ENCODE results near the gene IRAK2.
"Not testable (repeated sequence)": the region's sequence is repeated elsewhere in the genome, so short reads cannot be mapped to it uniquely, and the experiment has no call there.

Gene IRAK2

GRCh38 chr3:10164546-10165393 is at the start of gene IRAK2:
TSS of gene IRAK2 (plus strand) at chr3:10164919. CDS start at chr3:10164955, 36 bp downstream.
- H3K27ac Mint-ChIP-seq = no peak within 1 kb of the TSS
- peaks cover 5% of the 10 kb centered on the region for H3K9me3 Mint-ChIP-seq
- H3K27me3 Mint-ChIP-seq = no peaks in the 10 kb centered on the region
- H3K4me1 Mint-ChIP-seq (ENCODE audit: low read depth) = peaks cover 27% of the 10 kb centered on the region
- peaks cover 15% of the 10 kb centered on the region for H3K36me3 Mint-ChIP-seq (ENCODE audit: low read depth)
- peak within 1 kb of the TSS; percentile 74 for H3K4me3 Mint-ChIP-seq

- Mint-ChIP-seq H3K9me3 (no peaks in the 10 kb centered on the region), H3K4me3 (peak within 1 kb of the TSS; percentile 100), H3K36me3 (ENCODE audit: low read depth) (peaks cover 26% of the 10 kb centered on the region), H3K27ac (peak within 1 kb of the TSS; percentile 98), H3K27me3 (peaks cover 3% of the 10 kb centered on the region), H3K4me1 (ENCODE audit: low read depth) (peaks cover 41% of the 10 kb centered on the region)
Observed at GRCh38 chr3:10115326-10116137, 49.2 kb upstream of the IRAK2 start, which contains the start of gene BRK1. TSS of gene BRK1 (plus strand) at chr3:10115675. CDS start at chr3:10115702, 27 bp downstream.

- Mint-ChIP-seq H3K36me3 (ENCODE audit: low read depth) (peaks cover 31% of the 10 kb centered on the region), H3K27ac (peak overlapping the region; percentile 98), H3K4me3 (peak overlapping the region; percentile 100), H3K27me3 (peaks cover 3% of the 10 kb centered on the region), H3K4me1 (ENCODE audit: low read depth) (peaks cover 46% of the 10 kb centered on the region), H3K9me3 (no peaks in the 10 kb centered on the region)
Observed at GRCh38 chr3:10116138-10116460, 48.6 kb upstream of the IRAK2 start.

- peak overlapping the region; percentile 100 for H3K4me3 Mint-ChIP-seq
- peaks cover 36% of the 10 kb centered on the region for H3K36me3 Mint-ChIP-seq (ENCODE audit: low read depth)
- no peaks in the 10 kb centered on the region for H3K9me3 Mint-ChIP-seq
- H3K4me1 Mint-ChIP-seq (ENCODE audit: low read depth) = peaks cover 49% of the 10 kb centered on the region
- H3K27me3 Mint-ChIP-seq = peaks cover 1% of the 10 kb centered on the region
- H3K27ac Mint-ChIP-seq = peak overlapping the region; percentile 98
Observed at GRCh38 chr3:10116928-10117327, 47.8 kb upstream of the IRAK2 start.

GRCh38 chr3:10119376-10119775 is 45.3 kb upstream of the IRAK2 start:
- Mint-ChIP-seq H3K4me3 (no peak overlapping the region), H3K36me3 (ENCODE audit: low read depth) (peaks cover 47% of the 10 kb centered on the region), H3K4me1 (ENCODE audit: low read depth) (peaks cover 60% of the 10 kb centered on the region), H3K27ac (no peak overlapping the region), H3K27me3 (no peaks in the 10 kb centered on the region), H3K9me3 (no peaks in the 10 kb centered on the region)

- H3K9me3 Mint-ChIP-seq = no peaks in the 10 kb centered on the region
- H3K4me3 Mint-ChIP-seq = no peak overlapping the region
- no peaks in the 10 kb centered on the region for H3K27me3 Mint-ChIP-seq
Observed at GRCh38 chr3:10121064-10121463, 43.7 kb upstream of the IRAK2 start.

GRCh38 chr3:10122724-10123123 is 42.0 kb upstream of the IRAK2 start:
- Mint-ChIP-seq H3K36me3 (ENCODE audit: low read depth) (peaks cover 71% of the 10 kb centered on the region), H3K4me3 (no peak overlapping the region), H3K9me3 (no peaks in the 10 kb centered on the region)

More at GRCh38 chr3:10121064-10121463, 43.7 kb upstream of the IRAK2 start:
- no peak overlapping the region for H3K27ac Mint-ChIP-seq
- peaks cover 63% of the 10 kb centered on the region for H3K36me3 Mint-ChIP-seq (ENCODE audit: low read depth)
- peaks cover 56% of the 10 kb centered on the region for H3K4me1 Mint-ChIP-seq (ENCODE audit: low read depth)

GRCh38 chr3:10135872-10136271 is 28.8 kb upstream of the IRAK2 start:
- H3K4me3 Mint-ChIP-seq; H3K27ac Mint-ChIP-seq; H3K4me1 Mint-ChIP-seq (ENCODE audit: low read depth); H3K36me3 Mint-ChIP-seq (ENCODE audit: low read depth); H3K9me3 Mint-ChIP-seq; H3K27me3 Mint-ChIP-seq: not testable (repeated sequence)

More at GRCh38 chr3:10122724-10123123, 42.0 kb upstream of the IRAK2 start:
- H3K4me1 Mint-ChIP-seq (ENCODE audit: low read depth) = peaks cover 45% of the 10 kb centered on the region
- H3K27ac Mint-ChIP-seq = peak overlapping the region; percentile 17
- no peaks in the 10 kb centered on the region for H3K27me3 Mint-ChIP-seq

- peaks cover 8% of the 10 kb centered on the region for H3K4me1 Mint-ChIP-seq (ENCODE audit: low read depth)
- H3K27me3 Mint-ChIP-seq = no peaks in the 10 kb centered on the region
- no peaks in the 10 kb centered on the region for H3K36me3 Mint-ChIP-seq (ENCODE audit: low read depth)
- H3K27ac Mint-ChIP-seq = no peak overlapping the region
- H3K9me3 Mint-ChIP-seq = no peaks in the 10 kb centered on the region
- H3K4me3 Mint-ChIP-seq = no peak overlapping the region
Observed at GRCh38 chr3:10136426-10137005, 28.2 kb upstream of the IRAK2 start.

GRCh38 chr3:10137178-10137577 is 27.5 kb upstream of the IRAK2 start:
- H3K27ac Mint-ChIP-seq = no peak overlapping the region
- H3K36me3 Mint-ChIP-seq (ENCODE audit: low read depth) = no peaks in the 10 kb centered on the region
- no peaks in the 10 kb centered on the region for H3K27me3 Mint-ChIP-seq
- no peak overlapping the region for H3K4me3 Mint-ChIP-seq
- no peaks in the 10 kb centered on the region for H3K9me3 Mint-ChIP-seq
- H3K4me1 Mint-ChIP-seq (ENCODE audit: low read depth) = peaks cover 8% of the 10 kb centered on the region

- Mint-ChIP-seq H3K4me3 (peak overlapping the region; percentile 94), H3K9me3 (no peaks in the 10 kb centered on the region), H3K27ac (peak overlapping the region; percentile 16), H3K36me3 (ENCODE audit: low read depth) (peaks cover 19% of the 10 kb centered on the region), H3K4me1 (ENCODE audit: low read depth) (peaks cover 34% of the 10 kb centered on the region), H3K27me3 (no peaks in the 10 kb centered on the region)
Observed at GRCh38 chr3:10140996-10141546, 23.6 kb upstream of the IRAK2 start.

- peak overlapping the region; percentile 94 for H3K4me3 Mint-ChIP-seq
- H3K4me1 Mint-ChIP-seq (ENCODE audit: low read depth) = peaks cover 44% of the 10 kb centered on the region
- no peaks in the 10 kb centered on the region for H3K27me3 Mint-ChIP-seq
- peaks cover 26% of the 10 kb centered on the region for H3K36me3 Mint-ChIP-seq (ENCODE audit: low read depth)
- peak overlapping the region; percentile 89 for H3K27ac Mint-ChIP-seq
- no peaks in the 10 kb centered on the region for H3K9me3 Mint-ChIP-seq
Observed at GRCh38 chr3:10142707-10143560, 21.8 kb upstream of the IRAK2 start.

GRCh38 chr3:10145685-10146084 is 19.0 kb upstream of the IRAK2 start:
- peak overlapping the region; percentile 66 for H3K4me3 Mint-ChIP-seq
- H3K27ac Mint-ChIP-seq = peak overlapping the region; percentile 29
- H3K4me1 Mint-ChIP-seq (ENCODE audit: low read depth) = peaks cover 42% of the 10 kb centered on the region
- H3K27me3 Mint-ChIP-seq = no peaks in the 10 kb centered on the region
- peaks cover 43% of the 10 kb centered on the region for H3K36me3 Mint-ChIP-seq (ENCODE audit: low read depth)
- H3K9me3 Mint-ChIP-seq = no peaks in the 10 kb centered on the region

- peaks cover 22% of the 10 kb centered on the region for H3K4me1 Mint-ChIP-seq (ENCODE audit: low read depth)
- H3K36me3 Mint-ChIP-seq (ENCODE audit: low read depth) = peaks cover 62% of the 10 kb centered on the region
- H3K4me3 Mint-ChIP-seq = no peak overlapping the region
- H3K27ac Mint-ChIP-seq = no peak overlapping the region
- no peaks in the 10 kb centered on the region for H3K27me3 Mint-ChIP-seq
- no peaks in the 10 kb centered on the region for H3K9me3 Mint-ChIP-seq
Observed at GRCh38 chr3:10149226-10149625, 15.5 kb upstream of the IRAK2 start.

Measured in stimulated activated naive CD8-positive, alpha-beta T cell treated with anti-CD3 and anti-CD28 coated beads, Interleukin-15, Interleukin-2, amounts not matched to agents 100 ng/mL and 50 ng/mL, for 24 hours (primary cell).